ENCODE results near the gene SYNPO.

Gene SYNPO

GRCh38 chr5:150658121-150658520 lies 17.7 kb downstream of the SYNPO start:
- no peak for DNase-seq

DNA sequence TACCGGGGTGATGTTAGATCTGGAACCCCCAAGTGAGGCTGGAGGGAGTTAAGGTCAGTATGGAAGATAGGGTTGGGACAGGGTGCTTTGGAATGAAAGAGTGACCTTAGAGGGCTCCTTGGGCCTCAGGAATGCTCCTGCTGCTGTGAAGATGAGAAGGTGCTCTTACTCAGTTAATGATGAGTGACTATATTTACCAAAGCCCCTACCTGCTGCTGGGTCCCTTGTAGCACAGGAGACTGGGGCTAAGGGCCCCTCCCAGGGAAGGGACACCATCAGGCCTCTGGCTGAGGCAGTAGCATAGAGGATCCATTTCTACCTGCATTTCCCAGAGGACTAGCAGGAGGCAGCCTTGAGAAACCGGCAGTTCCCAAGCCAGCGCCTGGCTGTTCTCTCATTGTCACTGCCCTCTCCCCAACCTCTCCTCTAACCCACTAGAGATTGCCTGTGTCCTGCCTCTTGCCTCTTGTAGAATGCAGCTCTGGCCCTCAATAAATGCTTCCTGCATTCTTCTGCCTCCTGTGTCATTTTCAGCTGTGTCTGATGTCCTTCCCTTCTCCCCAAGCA lies 18.3 kb downstream of the SYNPO start:
- no peak for DNase-seq

- DNase-seq: no peak
Observed at GRCh38 chr5:150659360-150660107, 19.1 kb downstream of the SYNPO start.

DNA sequence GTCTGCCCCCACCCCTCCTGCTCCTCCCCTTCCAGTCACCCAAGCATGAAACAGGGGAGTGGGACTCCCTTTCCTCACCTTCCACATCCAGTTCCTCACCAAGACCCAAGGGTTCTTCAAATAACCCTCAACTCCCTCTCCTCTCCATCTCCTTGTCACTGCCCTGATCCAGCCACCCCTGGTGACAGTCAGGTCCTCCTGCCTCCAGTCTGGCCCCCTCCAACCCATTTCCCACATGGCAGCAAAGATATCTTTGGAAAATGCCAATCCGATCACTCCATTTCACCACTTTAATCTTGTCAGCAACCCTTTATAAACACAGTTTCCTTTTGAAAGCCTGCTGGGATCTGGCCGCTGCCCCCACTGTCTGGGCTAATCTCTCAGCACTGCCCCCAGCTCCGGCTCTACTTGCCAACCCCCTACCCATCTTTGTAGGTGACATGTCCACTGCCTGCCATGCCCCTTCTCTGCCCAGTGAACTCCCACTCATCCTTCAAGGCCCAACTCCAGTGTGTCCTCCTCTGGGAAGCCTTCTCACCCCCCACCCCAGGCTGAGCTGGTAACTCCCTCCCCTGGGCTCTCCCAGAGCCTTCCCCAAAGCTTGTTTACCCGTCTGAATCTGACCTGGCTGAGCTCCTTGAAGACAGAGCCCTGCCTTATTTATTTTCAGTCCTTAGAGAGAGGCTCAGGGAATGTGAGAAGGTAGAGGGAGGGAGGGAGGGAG lies 19.8 kb downstream of the SYNPO start:
- DNase-seq: no peak

DNA sequence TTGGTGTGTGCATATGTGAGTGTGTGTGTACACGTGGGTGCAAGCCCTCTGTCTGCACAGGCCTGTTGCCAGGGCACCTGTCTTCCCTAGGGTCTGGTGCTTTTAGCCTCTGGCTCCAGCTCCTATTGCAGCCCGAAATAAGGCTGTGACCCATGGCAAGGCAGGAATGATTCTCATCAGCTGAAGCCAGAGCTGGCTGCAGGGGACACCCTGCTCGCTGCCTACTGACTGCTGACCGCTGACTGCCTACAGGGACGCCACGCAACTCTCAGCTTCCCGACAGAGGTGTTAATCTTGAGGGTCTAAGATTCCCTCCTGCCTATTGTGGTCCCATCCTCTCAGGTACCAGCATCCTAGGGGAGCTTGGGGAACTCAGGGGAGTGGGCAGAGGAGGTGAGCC lies 20.6 kb downstream of the SYNPO start, which contains the start of gene MYOZ3:
Gene MYOZ3 (plus strand): TSS at position 166 of the 400 bp plus-strand sequence. CDS start 1,691 bp downstream, outside the sequence.
- no peak for DNase-seq

GRCh38 chr5:150661821-150662596 lies 21.5 kb downstream of the SYNPO start:
- no peak for DNase-seq

- DNase-seq: no peak
Observed at GRCh38 chr5:150662731-150663516, 22.5 kb downstream of the SYNPO start.

- no peak for DNase-seq
Observed at GRCh38 chr5:150663936-150664335, 23.5 kb downstream of the SYNPO start.

DNA sequence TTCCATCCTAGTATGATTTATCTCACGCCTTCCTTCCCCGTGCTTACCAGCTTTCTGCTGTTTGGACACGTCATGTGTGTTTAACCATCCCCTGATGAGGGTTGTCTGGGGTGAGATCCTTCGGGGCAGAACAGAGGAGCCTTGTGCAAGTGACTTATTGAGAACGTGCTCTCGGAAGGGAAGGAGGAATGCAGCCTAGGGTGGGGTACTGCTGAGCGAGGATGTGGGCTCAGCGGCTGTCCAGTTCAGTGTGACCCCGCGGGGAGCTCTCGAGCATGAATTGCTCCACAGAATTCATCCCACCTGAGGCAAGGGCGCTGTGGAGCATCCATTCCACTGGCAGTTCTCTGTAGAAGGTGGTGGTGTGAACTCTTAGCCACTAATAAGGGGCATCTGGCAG lies 24.6 kb downstream of the SYNPO start:
- peak; percentile 71 for DNase-seq

DNA sequence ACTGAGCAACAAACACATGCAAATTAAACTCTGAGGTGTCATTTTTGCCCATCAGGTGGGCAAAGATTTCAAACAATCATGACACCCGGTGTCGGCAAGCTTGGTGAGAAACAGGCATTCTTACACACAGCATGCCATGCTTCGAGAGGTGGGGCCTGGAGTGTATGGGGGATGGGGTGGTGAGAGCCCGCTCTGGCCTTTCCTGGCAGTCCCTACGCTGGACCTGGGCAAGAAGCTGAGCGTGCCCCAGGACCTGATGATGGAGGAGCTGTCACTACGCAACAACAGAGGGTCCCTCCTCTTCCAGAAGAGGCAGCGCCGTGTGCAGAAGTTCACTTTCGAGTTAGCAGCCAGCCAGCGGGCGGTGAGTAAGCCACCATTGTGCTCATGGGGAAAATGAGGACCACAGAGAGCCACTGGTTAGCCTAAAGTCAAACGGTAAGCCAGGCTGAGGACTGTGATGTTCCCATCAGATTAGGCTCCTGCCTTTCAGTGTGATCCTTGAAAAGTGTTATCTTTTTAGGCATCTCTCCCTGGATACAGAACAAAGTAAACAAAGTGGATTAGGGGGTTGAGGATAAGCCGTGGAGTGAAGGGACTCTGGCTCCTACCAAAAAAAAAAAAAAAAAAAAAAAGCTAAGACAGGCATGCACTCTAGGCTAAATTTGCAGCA lies 30.0 kb downstream of the SYNPO start:
- no peak for DNase-seq

DNA sequence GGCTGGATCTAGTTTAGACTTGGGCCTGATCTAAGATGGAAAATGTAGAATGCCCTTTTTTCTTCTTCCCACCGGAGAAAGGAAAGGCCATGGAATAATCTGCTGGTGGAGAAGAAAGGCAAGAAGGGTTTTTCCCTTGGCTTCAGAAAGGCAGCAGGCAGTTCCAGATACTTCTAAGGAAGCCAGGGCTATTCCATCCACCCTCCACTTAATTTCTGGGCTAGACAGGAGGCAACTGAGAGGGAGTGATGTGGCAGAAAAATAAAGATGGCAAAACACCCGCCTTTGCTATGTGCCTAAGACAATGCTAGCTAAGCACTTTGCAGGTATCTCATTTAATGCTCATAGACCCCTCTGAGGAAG lies 30.5 kb downstream of the SYNPO start:
- no peak for DNase-seq

DNA sequence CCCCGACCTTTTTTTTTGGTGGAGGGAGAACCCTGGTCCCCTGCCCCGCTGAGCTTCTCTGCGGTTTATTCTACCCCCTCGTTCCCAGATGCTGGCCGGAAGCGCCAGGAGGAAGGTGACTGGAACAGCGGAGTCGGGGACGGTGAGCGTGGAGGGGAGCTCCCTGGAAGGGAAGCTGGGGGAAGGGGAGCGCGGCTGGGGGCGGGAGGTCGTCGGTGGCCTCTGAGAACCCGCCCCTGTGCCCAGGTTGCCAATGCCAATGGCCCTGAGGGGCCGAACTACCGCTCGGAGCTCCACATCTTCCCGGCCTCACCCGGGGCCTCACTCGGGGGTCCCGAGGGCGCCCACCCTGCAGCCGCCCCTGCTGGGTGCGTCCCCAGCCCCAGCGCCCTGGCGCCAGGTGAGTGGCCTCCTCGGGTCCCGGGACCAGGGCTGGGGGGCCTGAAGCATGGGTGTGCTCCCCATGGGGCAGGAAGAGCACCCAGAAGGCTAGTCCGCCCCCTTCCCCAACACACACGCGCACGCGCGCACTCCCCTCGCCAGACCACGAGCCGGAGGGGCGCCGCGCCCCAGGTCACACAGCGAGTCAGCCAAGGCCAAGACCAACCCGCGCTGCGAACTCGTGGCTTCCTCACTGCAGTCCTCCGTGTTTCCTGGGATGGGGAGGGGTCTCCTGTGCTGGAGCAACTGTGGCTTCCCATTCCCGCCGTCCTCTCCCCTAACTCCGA lies 31.2 kb downstream of the SYNPO start:
- no peak for DNase-seq

- peak; percentile 41 for DNase-seq
Observed at GRCh38 chr5:150672237-150672883, 31.9 kb downstream of the SYNPO start.

GRCh38 chr5:150672884-150673275 lies 32.4 kb downstream of the SYNPO start:
- DNase-seq: no peak

DNA sequence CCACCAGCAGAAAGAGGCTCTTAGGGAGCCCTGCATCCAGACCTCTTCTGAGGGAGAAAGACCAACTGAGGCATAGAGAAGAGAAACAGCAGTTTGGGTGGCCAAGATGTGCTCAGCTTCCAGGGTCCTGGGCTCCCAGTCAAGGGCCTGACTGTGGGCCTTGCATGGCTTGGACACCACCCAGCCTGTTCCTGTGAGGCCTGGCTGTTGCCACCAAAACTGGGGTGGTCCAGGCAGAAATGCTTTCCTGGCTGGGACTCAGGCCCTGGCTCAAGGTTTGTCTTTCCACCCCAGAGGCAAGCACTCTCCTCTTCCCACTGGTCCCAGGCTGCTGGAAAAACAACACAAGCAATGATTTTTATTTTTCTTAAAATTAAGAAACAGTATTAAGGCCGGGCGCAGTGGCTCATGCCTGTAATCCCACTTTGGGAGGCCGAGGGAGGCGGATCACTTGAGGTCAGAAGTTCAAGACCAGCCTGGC lies 33.9 kb downstream of the SYNPO start:
- no peak for DNase-seq

DNA sequence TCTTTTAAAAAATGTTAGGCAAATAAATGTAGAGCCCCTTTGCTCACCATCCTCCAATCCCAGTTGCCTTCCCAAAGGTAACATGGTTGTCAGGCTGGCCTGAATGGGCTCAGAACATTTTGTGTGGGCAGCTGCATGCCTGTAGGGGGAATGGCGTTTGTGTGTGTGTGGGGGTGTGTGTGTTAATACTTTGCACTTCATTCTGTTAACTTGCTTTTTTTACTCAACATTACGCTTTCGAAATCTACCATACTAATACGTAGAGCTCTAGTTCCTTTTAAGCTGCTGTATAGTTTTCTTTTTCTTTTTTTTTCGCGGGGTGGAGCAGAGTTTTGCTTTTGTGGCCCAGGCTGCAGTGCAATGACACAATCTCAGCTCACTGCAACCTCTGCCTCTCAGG lies 34.6 kb downstream of the SYNPO start:
- no peak for DNase-seq

GRCh38 chr5:150676578-150676977 lies 36.1 kb downstream of the SYNPO start:
- DNase-seq: no peak

DNA sequence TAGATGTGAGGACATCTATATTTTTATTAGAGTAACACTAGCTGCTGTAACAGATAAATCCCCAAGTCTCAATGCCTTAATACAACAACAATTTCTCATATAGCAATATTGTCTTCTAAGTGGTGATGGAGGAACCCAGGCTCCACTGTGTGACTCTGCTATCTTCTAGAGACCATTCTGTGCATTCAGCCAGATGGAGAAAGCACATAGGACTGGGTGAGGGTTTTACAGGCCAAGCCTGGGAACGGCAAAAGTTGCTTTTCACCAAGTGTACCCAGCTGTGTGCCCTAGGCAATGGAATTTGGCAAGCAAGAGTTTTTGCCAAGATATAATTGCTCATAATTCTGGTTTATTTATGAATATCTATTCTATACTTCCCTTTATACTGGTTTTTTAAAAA lies 48.7 kb downstream of the SYNPO start:
- DNase-seq: no peak

- no peak for DNase-seq
Observed at GRCh38 chr5:150690760-150691159, 50.3 kb downstream of the SYNPO start.

GRCh38 chr5:150692276-150692675 lies 51.8 kb downstream of the SYNPO start:
- DNase-seq: no peak
